Skeletal muscle tissue (tissue), 4 donors: ENCODE measurements around the gene SPATA13. TPM values are rescaled to one million over a fixed set of nuclear protein-coding genes. Genes with fewer than 3 reads are reported as not detected.
"Not testable (repeated sequence)": the region's sequence is repeated elsewhere in the genome, so short reads cannot be mapped to it uniquely, and the experiment has no call there.

Experiments used
- H3K27ac ChIP-seq: one replicate; pipeline ENCODE4 v1.7.0; 2013; ENCODE audit warnings: mild to moderate bottlenecking, low read depth, low read length, inconsistent platforms
- H3K27me3 ChIP-seq, 3 donors: one replicate each; pipeline ENCODE4 v1.7.0; 2013; ENCODE audit warnings: low read length in 3 of 3; ENCODE audit not compliant: control insufficient read depth in 3 of 3, insufficient read depth in 3 of 3
- H3K36me3 ChIP-seq, 3 donors: one replicate each; pipeline ENCODE4 v1.7.0; 2013; ENCODE audit warnings: low read length in 3 of 3; ENCODE audit not compliant: control insufficient read depth in 3 of 3, insufficient read depth in 3 of 3
- H3K4me1 ChIP-seq, 3 donors: one replicate each; pipeline ENCODE4 v1.7.0; 2013; ENCODE audit warnings: low read length in 3 of 3, mild to moderate bottlenecking in 3 of 3; ENCODE audit not compliant: control insufficient read depth in 3 of 3, insufficient read depth in 3 of 3
- H3K4me3 ChIP-seq, 3 donors: one replicate each; pipeline ENCODE4 v1.7.0; 2013; ENCODE audit warnings: low read length in 3 of 3
- H3K9ac ChIP-seq, 3 donors: one replicate each; pipeline ENCODE4 v1.7.0; 2013; ENCODE audit warnings: low read length in 3 of 3, mild to moderate bottlenecking in 3 of 3, moderate library complexity in 2 of 3, low read depth in 1 of 3
- H3K9me3 ChIP-seq, 3 donors: one replicate each; pipeline ENCODE4 v1.7.0; 2013; ENCODE audit warnings: low read length in 3 of 3; ENCODE audit not compliant: control insufficient read depth in 3 of 3
- total RNA-seq: library from RNA; depleted of rRNA; stranded (reverse); fragments of >200 nt; gene quantifications from one replicate; pipeline ENCODE4 v1.2.3, GENCODE V29; 2014
- donor health status: Osteomylitis.

Gene SPATA13
- total RNA-seq, 1 donor from 2014 or later: 3.7 TPM

- not testable (repeated sequence) for H3K9me3 ChIP-seq, H3K27ac ChIP-seq, H3K36me3 ChIP-seq, H3K9ac ChIP-seq, H3K27me3 ChIP-seq, H3K4me3 ChIP-seq
- H3K4me1 ChIP-seq: peaks cover 6 to 14% (median 12%) of the 10 kb centered on the region in 3 donors
Observed at GRCh38 chr13:24216779-24217178, 56.3 kb downstream of the SPATA13 start.

- Histone ChIP-seq H3K9ac (no peak overlapping the region), H3K27ac (no peak overlapping the region)
Observed at GRCh38 chr13:24217601-24218281, 57.2 kb downstream of the SPATA13 start.

GRCh38 chr13:24218338-24218737 lies 57.8 kb downstream of the SPATA13 start:
- H3K27me3 ChIP-seq: no peaks in the 10 kb centered on the region
- no peaks in the 10 kb centered on the region for H3K36me3 ChIP-seq
- no peak overlapping the region for H3K9ac ChIP-seq
- H3K4me1 ChIP-seq: peaks cover 6 to 14% (median 12%) of the 10 kb centered on the region in 3 donors
- H3K27ac ChIP-seq: no peak overlapping the region
- H3K9me3 ChIP-seq: no peaks in the 10 kb centered on the region
- H3K4me3 ChIP-seq: no peak overlapping the region

More at GRCh38 chr13:24217601-24218281, 57.2 kb downstream of the SPATA13 start:
- H3K27me3 ChIP-seq: peaks cover 0 to 2% (median 0%) of the 10 kb centered on the region in 3 donors
- peaks cover 6 to 14% (median 12%) of the 10 kb centered on the region in 3 donors for H3K4me1 ChIP-seq
- no peaks in the 10 kb centered on the region for H3K9me3 ChIP-seq
- no peaks in the 10 kb centered on the region for H3K36me3 ChIP-seq
- H3K4me3 ChIP-seq: no peak overlapping the region

- H3K36me3 ChIP-seq: no peaks in the 10 kb centered on the region
- no peak overlapping the region for H3K4me3 ChIP-seq
- peaks cover 6 to 14% (median 12%) of the 10 kb centered on the region in 3 donors for H3K4me1 ChIP-seq
- no peaks in the 10 kb centered on the region for H3K9me3 ChIP-seq
- H3K27me3 ChIP-seq: no peaks in the 10 kb centered on the region
- H3K9ac ChIP-seq: no peak overlapping the region
- no peak overlapping the region for H3K27ac ChIP-seq
Observed at GRCh38 chr13:24218977-24219376, 58.5 kb downstream of the SPATA13 start.

GRCh38 chr13:24220086-24220703 lies 59.7 kb downstream of the SPATA13 start:
- H3K4me1 ChIP-seq: peaks cover 6 to 14% (median 9%) of the 10 kb centered on the region in 3 donors
- no peak overlapping the region for H3K9ac ChIP-seq
- no peaks in the 10 kb centered on the region for H3K27me3 ChIP-seq
- no peaks in the 10 kb centered on the region for H3K9me3 ChIP-seq
- H3K4me3 ChIP-seq: no peak overlapping the region
- no peak overlapping the region for H3K27ac ChIP-seq
- H3K36me3 ChIP-seq: no peaks in the 10 kb centered on the region

- Histone ChIP-seq H3K27me3 (no peaks in the 10 kb centered on the region), H3K4me3 (no peak overlapping the region), H3K4me1 (peaks cover 6 to 8% (median 8%) of the 10 kb centered on the region in 3 donors), H3K9me3 (no peaks in the 10 kb centered on the region), H3K36me3 (no peaks in the 10 kb centered on the region), H3K9ac (no peak overlapping the region), H3K27ac (no peak overlapping the region)
Observed at GRCh38 chr13:24221007-24221406, 60.5 kb downstream of the SPATA13 start.

GRCh38 chr13:24222756-24223155 lies 62.2 kb downstream of the SPATA13 start:
- Histone ChIP-seq H3K36me3 (no peaks in the 10 kb centered on the region), H3K4me3 (no peak overlapping the region), H3K27ac (no peak overlapping the region), H3K4me1 (peaks cover 1 to 6% (median 4%) of the 10 kb centered on the region in 3 donors), H3K9ac (no peak overlapping the region), H3K27me3 (no peaks in the 10 kb centered on the region), H3K9me3 (no peaks in the 10 kb centered on the region)

- Histone ChIP-seq H3K9me3 (no peaks in the 10 kb centered on the region), H3K27ac (no peak overlapping the region), H3K4me3 (no peak overlapping the region), H3K36me3 (no peaks in the 10 kb centered on the region), H3K27me3 (no peaks in the 10 kb centered on the region), H3K4me1 (no peaks in the 10 kb centered on the region), H3K9ac (no peak overlapping the region)
Observed at GRCh38 chr13:24223341-24224231, 63.1 kb downstream of the SPATA13 start.

- H3K9ac ChIP-seq: no peak overlapping the region
- H3K27ac ChIP-seq: no peak overlapping the region
- H3K27me3 ChIP-seq: no peaks in the 10 kb centered on the region
- no peaks in the 10 kb centered on the region for H3K9me3 ChIP-seq
- H3K4me3 ChIP-seq: no peak overlapping the region
- no peaks in the 10 kb centered on the region for H3K36me3 ChIP-seq
- no peaks in the 10 kb centered on the region for H3K4me1 ChIP-seq
Observed at GRCh38 chr13:24224232-24224680, 63.7 kb downstream of the SPATA13 start.
